ENCODE data around the gene SSTR3.
A peak's percentile ranks its signal among the peaks of the same experiment; 100 is the strongest.

Gene SSTR3

DNA sequence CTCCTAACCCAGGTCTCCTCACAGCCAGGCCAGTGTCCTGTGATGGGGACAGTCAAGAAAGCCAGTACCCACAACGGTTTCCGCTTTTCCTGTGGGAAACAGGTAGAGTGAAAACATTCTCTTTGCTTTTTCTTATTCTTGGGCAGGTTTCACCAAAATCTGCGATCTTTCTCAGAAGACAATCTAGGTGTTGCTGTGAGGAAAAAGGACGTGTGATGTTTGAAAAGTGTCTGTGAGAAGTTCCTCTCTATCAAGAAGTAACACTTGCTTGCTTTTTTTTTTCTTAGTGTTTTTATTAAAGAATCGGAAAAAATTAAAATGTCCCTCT, 53.4 kb downstream of the SSTR3 start (continued):
- TF ChIP-seq, protein P1, sequence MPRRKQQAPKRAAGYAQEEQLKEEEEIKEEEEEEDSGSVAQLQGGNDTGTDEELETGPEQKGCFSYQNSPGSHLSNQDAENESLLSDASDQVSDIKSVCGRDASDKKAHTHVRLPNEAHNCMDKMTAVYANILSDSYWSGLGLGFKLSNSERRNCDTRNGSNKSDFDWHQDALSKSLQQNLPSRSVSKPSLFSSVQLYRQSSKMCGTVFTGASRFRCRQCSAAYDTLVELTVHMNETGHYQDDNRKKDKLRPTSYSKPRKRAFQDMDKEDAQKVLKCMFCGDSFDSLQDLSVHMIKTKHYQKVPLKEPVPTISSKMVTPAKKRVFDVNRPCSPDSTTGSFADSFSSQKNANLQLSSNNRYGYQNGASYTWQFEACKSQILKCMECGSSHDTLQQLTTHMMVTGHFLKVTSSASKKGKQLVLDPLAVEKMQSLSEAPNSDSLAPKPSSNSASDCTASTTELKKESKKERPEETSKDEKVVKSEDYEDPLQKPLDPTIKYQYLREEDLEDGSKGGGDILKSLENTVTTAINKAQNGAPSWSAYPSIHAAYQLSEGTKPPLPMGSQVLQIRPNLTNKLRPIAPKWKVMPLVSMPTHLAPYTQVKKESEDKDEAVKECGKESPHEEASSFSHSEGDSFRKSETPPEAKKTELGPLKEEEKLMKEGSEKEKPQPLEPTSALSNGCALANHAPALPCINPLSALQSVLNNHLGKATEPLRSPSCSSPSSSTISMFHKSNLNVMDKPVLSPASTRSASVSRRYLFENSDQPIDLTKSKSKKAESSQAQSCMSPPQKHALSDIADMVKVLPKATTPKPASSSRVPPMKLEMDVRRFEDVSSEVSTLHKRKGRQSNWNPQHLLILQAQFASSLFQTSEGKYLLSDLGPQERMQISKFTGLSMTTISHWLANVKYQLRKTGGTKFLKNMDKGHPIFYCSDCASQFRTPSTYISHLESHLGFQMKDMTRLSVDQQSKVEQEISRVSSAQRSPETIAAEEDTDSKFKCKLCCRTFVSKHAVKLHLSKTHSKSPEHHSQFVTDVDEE (CRISPR knock-in tag; IDR thresholded peaks at IDR 0.05), result no peak
- no peak for TF ChIP-seq ISL1 (CRISPR knock-in tag; IDR thresholded peaks at IDR 0.05)

DNA sequence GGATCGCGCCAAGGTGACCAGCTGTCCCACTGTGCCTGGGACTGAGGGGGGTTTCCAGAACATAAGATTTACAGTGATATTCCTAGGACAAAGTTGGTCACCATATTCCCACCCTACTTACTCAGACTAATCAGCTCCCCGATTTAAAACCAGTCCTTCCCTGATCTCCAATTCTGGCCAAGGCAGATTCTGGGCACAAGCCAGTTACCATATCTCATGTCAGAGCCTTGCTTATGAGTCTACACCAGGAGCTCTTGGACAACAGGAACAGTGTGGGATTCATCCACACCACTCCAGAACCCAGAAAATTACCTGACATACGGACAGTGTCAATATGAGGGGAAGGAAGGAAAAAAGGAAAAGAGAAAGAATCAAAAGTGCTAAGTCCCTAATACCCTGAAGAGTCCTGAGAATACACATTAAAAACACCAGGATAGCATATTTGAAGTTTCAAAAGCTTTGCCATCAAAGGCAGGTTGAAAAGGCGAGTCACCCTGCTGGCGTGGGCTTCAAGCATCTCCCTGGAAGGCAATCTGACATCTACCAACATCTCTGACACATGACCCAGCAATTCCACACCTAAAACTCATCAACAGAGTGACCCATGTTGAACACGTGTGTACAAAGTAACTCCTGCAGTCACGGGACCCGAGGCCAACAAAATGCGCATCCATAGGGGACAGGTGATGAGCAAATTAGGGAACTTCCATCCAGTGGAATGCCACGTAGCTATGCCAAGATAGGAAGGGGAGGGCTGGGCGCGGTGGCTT, 54.6 kb downstream of the SSTR3 start:
- peak; percentile 45 for ATAC-seq
- TF ChIP-seq ZNF8 (CRISPR knock-in tag; IDR thresholded peaks at IDR 0.05) (no peak), GLIS3 (CRISPR knock-in tag; IDR thresholded peaks at IDR 0.05) (no peak), ESRRG (CRISPR knock-in tag; IDR thresholded peaks at IDR 0.05) (no peak), CSDC2 (CRISPR knock-in tag; IDR thresholded peaks at IDR 0.05) (no peak), ZNF565 (CRISPR knock-in tag; conservative IDR thresholded peaks at IDR 0.05; ENCODE audit: low read depth) (no peak), SNAI2 (CRISPR knock-in tag; IDR thresholded peaks at IDR 0.05) (no peak), RARB (CRISPR knock-in tag; IDR thresholded peaks at IDR 0.05) (no peak), ZC3H10 (CRISPR knock-in tag; IDR thresholded peaks at IDR 0.05) (no peak), TOX (CRISPR knock-in tag; IDR thresholded peaks at IDR 0.05; ENCODE audit: borderline replicate concordance) (no peak)
- TF ChIP-seq, protein P2, sequence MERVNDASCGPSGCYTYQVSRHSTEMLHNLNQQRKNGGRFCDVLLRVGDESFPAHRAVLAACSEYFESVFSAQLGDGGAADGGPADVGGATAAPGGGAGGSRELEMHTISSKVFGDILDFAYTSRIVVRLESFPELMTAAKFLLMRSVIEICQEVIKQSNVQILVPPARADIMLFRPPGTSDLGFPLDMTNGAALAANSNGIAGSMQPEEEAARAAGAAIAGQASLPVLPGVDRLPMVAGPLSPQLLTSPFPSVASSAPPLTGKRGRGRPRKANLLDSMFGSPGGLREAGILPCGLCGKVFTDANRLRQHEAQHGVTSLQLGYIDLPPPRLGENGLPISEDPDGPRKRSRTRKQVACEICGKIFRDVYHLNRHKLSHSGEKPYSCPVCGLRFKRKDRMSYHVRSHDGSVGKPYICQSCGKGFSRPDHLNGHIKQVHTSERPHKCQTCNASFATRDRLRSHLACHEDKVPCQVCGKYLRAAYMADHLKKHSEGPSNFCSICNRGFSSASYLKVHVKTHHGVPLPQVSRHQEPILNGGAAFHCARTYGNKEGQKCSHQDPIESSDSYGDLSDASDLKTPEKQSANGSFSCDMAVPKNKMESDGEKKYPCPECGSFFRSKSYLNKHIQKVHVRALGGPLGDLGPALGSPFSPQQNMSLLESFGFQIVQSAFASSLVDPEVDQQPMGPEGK (CRISPR knock-in tag; IDR thresholded peaks at IDR 0.05; ENCODE audit: borderline replicate concordance), result no peak
- TF ChIP-seq, protein P3, sequence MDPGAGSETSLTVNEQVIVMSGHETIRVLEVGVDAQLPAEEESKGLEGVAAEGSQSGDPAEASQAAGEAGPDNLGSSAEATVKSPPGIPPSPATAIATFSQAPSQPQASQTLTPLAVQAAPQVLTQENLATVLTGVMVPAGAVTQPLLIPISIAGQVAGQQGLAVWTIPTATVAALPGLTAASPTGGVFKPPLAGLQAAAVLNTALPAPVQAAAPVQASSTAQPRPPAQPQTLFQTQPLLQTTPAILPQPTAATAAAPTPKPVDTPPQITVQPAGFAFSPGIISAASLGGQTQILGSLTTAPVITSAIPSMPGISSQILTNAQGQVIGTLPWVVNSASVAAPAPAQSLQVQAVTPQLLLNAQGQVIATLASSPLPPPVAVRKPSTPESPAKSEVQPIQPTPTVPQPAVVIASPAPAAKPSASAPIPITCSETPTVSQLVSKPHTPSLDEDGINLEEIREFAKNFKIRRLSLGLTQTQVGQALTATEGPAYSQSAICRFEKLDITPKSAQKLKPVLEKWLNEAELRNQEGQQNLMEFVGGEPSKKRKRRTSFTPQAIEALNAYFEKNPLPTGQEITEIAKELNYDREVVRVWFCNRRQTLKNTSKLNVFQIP (CRISPR knock-in tag; IDR thresholded peaks at IDR 0.05; ENCODE audit: borderline replicate concordance, low read depth), result no peak

DNA sequence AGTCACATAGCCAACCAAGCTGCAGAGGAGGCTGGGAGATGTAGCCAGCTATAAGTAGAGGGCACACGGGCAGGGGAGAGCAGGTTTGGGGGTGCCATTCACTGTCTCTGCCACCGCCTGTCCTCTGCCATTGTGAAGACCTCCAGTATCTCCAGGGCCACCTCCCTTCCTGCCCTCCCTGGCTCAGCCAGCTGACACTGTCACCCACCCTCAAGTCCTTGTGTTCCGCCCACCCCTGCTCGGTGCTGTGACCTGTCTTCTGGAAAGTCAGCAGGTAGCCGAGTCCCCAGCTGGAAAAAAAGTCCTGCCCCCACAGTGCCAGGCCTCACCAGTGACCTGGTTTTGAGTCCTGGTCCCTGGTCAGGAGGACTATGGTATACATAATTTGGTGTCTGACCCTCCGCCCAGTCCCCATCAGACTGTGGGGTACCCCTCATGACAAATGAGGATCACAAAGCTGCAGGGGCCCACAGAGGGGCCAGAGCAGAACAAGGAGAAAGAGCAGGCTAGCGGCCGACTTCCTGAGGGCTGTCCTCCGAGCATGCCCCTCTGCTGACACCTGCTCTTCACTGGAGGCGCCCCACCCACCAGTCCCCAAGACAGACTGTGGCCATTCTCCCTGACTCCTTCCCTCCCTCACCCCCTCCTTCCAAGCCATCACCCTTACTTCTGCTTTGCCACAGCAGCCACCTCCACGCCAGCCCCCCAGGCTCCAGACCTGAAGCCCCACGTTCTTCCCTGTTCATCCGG, 55.4 kb downstream of the SSTR3 start:
- TF ChIP-seq, protein P4, sequence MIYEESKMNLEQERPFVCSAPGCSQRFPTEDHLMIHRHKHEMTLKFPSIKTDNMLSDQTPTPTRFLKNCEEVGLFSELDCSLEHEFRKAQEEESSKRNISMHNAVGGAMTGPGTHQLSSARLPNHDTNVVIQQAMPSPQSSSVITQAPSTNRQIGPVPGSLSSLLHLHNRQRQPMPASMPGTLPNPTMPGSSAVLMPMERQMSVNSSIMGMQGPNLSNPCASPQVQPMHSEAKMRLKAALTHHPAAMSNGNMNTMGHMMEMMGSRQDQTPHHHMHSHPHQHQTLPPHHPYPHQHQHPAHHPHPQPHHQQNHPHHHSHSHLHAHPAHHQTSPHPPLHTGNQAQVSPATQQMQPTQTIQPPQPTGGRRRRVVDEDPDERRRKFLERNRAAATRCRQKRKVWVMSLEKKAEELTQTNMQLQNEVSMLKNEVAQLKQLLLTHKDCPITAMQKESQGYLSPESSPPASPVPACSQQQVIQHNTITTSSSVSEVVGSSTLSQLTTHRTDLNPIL (CRISPR knock-in tag; IDR thresholded peaks at IDR 0.05; ENCODE audit: low read depth), result no peak
- TF ChIP-seq ZNF8 (CRISPR knock-in tag; IDR thresholded peaks at IDR 0.05) (no peak), OSR1 (CRISPR knock-in tag; IDR thresholded peaks at IDR 0.05) (no peak), SNAI2 (CRISPR knock-in tag; IDR thresholded peaks at IDR 0.05) (no peak), ARNTL (CRISPR knock-in tag; IDR thresholded peaks at IDR 0.05; ENCODE audit: borderline replicate concordance, low read depth) (no peak), ZNF70 (CRISPR knock-in tag; IDR thresholded peaks at IDR 0.05) (no peak), ESRRG (CRISPR knock-in tag; IDR thresholded peaks at IDR 0.05) (no peak), TCF4 (CRISPR knock-in tag; IDR thresholded peaks at IDR 0.05; ENCODE audit: borderline replicate concordance) (no peak), TOX (CRISPR knock-in tag; IDR thresholded peaks at IDR 0.05; ENCODE audit: borderline replicate concordance) (no peak), RARB (CRISPR knock-in tag; IDR thresholded peaks at IDR 0.05) (no peak), CSDC2 (CRISPR knock-in tag; IDR thresholded peaks at IDR 0.05) (no peak), ZNF565 (CRISPR knock-in tag; conservative IDR thresholded peaks at IDR 0.05; ENCODE audit: low read depth) (no peak), ZC3H10 (CRISPR knock-in tag; IDR thresholded peaks at IDR 0.05) (no peak), ZFP30 (CRISPR knock-in tag; IDR thresholded peaks at IDR 0.05) (no peak), ISL1 (CRISPR knock-in tag; IDR thresholded peaks at IDR 0.05) (no peak)
- TF ChIP-seq, protein P5, sequence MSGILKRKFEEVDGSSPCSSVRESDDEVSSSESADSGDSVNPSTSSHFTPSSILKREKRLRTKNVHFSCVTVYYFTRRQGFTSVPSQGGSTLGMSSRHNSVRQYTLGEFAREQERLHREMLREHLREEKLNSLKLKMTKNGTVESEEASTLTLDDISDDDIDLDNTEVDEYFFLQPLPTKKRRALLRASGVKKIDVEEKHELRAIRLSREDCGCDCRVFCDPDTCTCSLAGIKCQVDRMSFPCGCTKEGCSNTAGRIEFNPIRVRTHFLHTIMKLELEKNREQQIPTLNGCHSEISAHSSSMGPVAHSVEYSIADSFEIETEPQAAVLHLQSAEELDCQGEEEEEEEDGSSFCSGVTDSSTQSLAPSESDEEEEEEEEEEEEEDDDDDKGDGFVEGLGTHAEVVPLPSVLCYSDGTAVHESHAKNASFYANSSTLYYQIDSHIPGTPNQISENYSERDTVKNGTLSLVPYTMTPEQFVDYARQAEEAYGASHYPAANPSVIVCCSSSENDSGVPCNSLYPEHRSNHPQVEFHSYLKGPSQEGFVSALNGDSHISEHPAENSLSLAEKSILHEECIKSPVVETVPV (CRISPR knock-in tag; IDR thresholded peaks at IDR 0.05), result no peak
- TF ChIP-seq, protein P3 (CRISPR knock-in tag; IDR thresholded peaks at IDR 0.05; ENCODE audit: borderline replicate concordance, low read depth), result no peak
- ATAC-seq, result no peak

Measured in SK-N-SH treated with all-trans-retinoic acid at 6 μM for 48 hours (cell line).